ENCODE data around the gene DUSP5. TPM values are rescaled to one million over a fixed set of nuclear protein-coding genes. Genes with fewer than 3 reads are reported as not detected.

Gene DUSP5
- total and polyA plus RNA-seq, 2 of the 4 experiments (the other 2 are of a cell fraction), result 42.1 to 48.1 TPM

GRCh38 chr10:110471566-110472139 lies 26.1 kb upstream of the DUSP5 start:
- Histone ChIP-seq H2BK120ac (ENCODE audit: low read depth, low read length) (peak overlapping the region; percentile 4; the same call in 1 of the 2 replicates), H2BK5ac (ENCODE audit: low read depth, low read length, poor library complexity, severe bottlenecking) (no peak overlapping the region), H3K4ac (ENCODE audit: low read depth, low read length) (0 out of 2 replicates have a peak overlapping the region, but pooled peaks have one; percentile 12), H3K18ac (ENCODE audit: low read depth, low read length) (no peak overlapping the region), H2AFZ (replicated peaks; ENCODE audit: low read length, poor library complexity) (no peak overlapping the region), H4K91ac (ENCODE audit: insufficient read depth, low read depth, low read length) (no peak overlapping the region), H3K9ac (ENCODE audit: low read depth, low read length) (no peak overlapping the region), H3K4me1 (ENCODE audit: control insufficient read depth, insufficient read depth, low read length) (peaks cover 3% of the 10 kb centered on the region), H3K27me3 (ENCODE audit: control insufficient read depth, insufficient read depth, low read length) (no peaks in the 10 kb centered on the region), H2AK9ac (replicated peaks; ENCODE audit: low read depth, low read length, poor library complexity) (no peak overlapping the region), H3K9me1 (ENCODE audit: insufficient read depth, low read length) (peaks cover 4% of the 10 kb centered on the region; the same call in 1 of the 2 replicates), H3K36me3 (ENCODE audit: control insufficient read depth, insufficient read depth, low read length) (no peaks in the 10 kb centered on the region; the same call in 1 of the 2 replicates), H2BK15ac (ENCODE audit: low read depth, low read length) (no peak overlapping the region), H3K56ac (ENCODE audit: extremely low read depth, insufficient read depth, low read length) (no peak overlapping the region), H3K4me2 (ENCODE audit: low read depth, low read length) (no peak overlapping the region), H3K14ac (replicated peaks; ENCODE audit: low read depth, low read length) (no peak overlapping the region), H2AK5ac (ENCODE audit: low read depth, low read length) (peak overlapping the region; percentile 1; the same call in 1 of the 2 replicates), H3K79me1 (ENCODE audit: low read depth in 1 of 2, low read length in 2 of 2) (no peaks in the 10 kb centered on the region), H3K23ac (ENCODE audit: low read depth, low read length) (no peak overlapping the region), H4K20me1 (ENCODE audit: insufficient read depth, low read length) (no peaks in the 10 kb centered on the region), H4K5ac (ENCODE audit: low read depth, low read length) (no peak overlapping the region), H3K4me3 (ENCODE audit: insufficient read depth, low read depth, low read length) (no peak overlapping the region), H2BK20ac (ENCODE audit: low read depth, low read length) (peak overlapping the region; percentile 11; the same call in 1 of the 2 replicates), H4K8ac (ENCODE audit: low read depth in 2 of 2, low read length in 2 of 2) (no peak overlapping the region), H3K9me3 (ENCODE audit: control insufficient read depth, insufficient read depth, low read length) (no peaks in the 10 kb centered on the region), H3K27ac (ENCODE audit: insufficient read depth, low read length) (no peak overlapping the region)
- in situ Hi-C loops (cut with MboI; ENCODE audit: low sequenced_read_pairs), result no loop called here
- WGBS, 2 experiments (ENCODE audit: extremely low coverage in 2 of 2, insufficient read length in 1 of 2), result 100% methylated on average over 2 of the region's 5 CpGs; no CpG with 5 or more reads in 1 of the 2 experiments
- DNase-seq (peak; percentile 89), ATAC-seq (ENCODE audit: low read depth) (peak; percentile 98)
- no TSS peak for BruUV-seq (replicated peaks)
- intact Hi-C loops (cut with micrococcal nuclease), result no loop called here
- CTCF ChIA-PET, result no interaction called here
- dilution Hi-C loops (cut with HindIII; ENCODE audit: low sequenced_read_pairs, unreplicated experiment), result no loop called here
- POLR2A ChIA-PET (ENCODE audit: unreplicated experiment), result interaction anchor here (0.6 kb wide), 3 partner anchors 13 to 61 kb away, joined by 3 to 8 read pairs (median 4); no protein-coding TSS in a partner anchor
- peak; percentile 40; the same call in 1 of the 2 replicates for TF ChIP-seq BHLHE40 (IDR thresholded peaks at IDR 0.05; ENCODE audit: low read depth, low read length)
- TF ChIP-seq MAZ (IDR thresholded peaks at IDR 0.05; ENCODE audit: borderline replicate concordance, low read depth, low read length), result no peak
- TF ChIP-seq RAD21 (IDR thresholded peaks at IDR 0.05; ENCODE audit: low read length), result no peak
- no peak for TF ChIP-seq POLR2A (IDR thresholded peaks at IDR 0.05; ENCODE audit: low read depth, low read length)
- TF ChIP-seq RCOR1 (IDR thresholded peaks at IDR 0.05; ENCODE audit: insufficient replicate concordance, low read length), result peak; percentile 34
- no peak for TF ChIP-seq MXI1 (IDR thresholded peaks at IDR 0.05; ENCODE audit: borderline replicate concordance, low read depth, low read length)
- no peak for TF ChIP-seq ELK1 (IDR thresholded peaks at IDR 0.05; ENCODE audit: borderline replicate concordance, low read depth, low read length)
- no peak for TF ChIP-seq CTCF (conservative IDR thresholded peaks at IDR 0.05; ENCODE audit: low read depth, low read length)
- no peak for TF ChIP-seq CHD1 (IDR thresholded peaks at IDR 0.05; ENCODE audit: low read depth, low read length)
- no peak for TF ChIP-seq RFX5 (IDR thresholded peaks at IDR 0.05; ENCODE audit: low read depth, low read length)
- no peak for TF ChIP-seq CEBPB (IDR thresholded peaks at IDR 0.05; ENCODE audit: low read depth, low read length)
- no peak for TF ChIP-seq USF2 (IDR thresholded peaks at IDR 0.05; ENCODE audit: low read depth, low read length)
- TF ChIP-seq FOS (IDR thresholded peaks at IDR 0.05; ENCODE audit: low read depth, low read length), result 0 out of 2 replicates have a peak, but pooled peaks have one; percentile 18
- no peak for TF ChIP-seq NFE2L2 (IDR thresholded peaks at IDR 0.05; ENCODE audit: low read depth, low read length)
- peak; percentile 16; the same call in 1 of the 2 replicates for TF ChIP-seq MAFK (IDR thresholded peaks at IDR 0.05; ENCODE audit: low read depth, low read length)
